Measurements from ENCODE around the gene PLXNA2.

PLXNA2 gene

DNA sequence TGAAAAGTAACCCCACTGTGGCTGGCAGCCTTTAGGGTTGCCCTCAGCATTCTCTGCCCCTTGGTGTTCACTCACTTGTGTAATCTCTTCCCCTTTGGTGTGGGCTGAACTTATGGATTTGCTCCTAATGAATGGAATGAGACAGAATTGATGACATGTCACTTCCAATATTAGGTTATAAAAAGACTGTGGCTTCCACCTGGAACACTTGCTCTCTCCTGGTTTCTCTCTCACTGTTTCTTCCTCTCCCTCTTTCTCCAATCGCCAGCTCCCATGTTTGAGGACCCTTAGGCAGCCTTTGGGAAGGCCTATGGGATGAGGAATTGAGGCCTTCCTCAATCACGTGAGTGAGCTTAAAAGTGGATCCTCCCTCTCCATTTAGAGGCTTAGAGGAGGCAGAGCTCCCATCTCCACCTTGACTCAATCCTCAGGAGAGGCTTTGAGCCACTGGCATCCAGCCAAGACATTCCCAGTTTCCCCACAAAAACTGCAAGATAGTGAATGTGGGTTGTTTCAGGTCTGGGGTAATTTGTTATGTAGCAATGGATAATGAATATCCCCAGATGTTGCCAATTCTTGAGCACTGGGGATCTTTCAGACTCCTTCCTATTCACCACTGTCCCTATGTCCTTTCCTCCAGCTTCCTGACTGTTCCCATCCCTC lies 237.8 kb downstream of the PLXNA2 start:
- DNase-seq: no peak

DNA sequence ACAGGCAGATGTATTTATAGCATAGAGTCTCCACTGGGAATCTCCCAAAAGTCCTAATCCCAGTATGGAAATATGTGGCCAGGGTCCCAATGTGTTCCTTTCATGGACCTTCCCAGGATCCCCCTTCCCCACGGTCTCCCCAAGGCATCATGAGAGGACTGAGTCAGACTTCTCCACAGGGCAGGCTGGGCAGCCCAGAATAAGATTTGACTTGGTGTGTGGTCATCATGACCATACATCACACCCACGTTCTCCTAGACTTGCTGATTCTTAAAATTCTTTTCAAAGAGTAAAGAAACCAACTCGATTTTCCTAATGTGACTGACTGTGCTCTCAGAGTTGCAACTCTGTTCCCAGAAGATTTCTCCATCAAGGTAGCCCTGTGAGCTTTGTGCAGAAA lies 239.3 kb downstream of the PLXNA2 start:
- no peak for DNase-seq

DNA sequence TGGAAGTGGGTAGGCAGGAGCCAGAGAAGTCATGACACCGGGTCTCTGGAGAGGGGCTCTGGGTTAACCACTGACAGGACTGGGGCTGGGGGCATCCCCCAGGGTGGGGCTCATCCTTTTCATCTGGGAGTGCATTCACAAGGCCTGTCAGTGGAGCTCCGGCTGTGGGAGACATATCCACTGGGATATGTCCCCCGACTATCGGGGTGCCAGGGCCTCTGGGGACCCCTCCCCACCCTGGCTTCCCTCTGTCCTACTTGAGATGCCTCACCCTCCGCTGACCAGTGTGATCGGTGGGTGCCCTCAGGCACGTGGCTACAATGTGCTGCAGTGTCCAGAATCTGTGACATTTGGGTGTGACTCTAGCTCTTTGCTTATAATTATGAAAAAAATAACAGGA lies 240.9 kb downstream of the PLXNA2 start:
- peak; percentile 26 for DNase-seq

DNA sequence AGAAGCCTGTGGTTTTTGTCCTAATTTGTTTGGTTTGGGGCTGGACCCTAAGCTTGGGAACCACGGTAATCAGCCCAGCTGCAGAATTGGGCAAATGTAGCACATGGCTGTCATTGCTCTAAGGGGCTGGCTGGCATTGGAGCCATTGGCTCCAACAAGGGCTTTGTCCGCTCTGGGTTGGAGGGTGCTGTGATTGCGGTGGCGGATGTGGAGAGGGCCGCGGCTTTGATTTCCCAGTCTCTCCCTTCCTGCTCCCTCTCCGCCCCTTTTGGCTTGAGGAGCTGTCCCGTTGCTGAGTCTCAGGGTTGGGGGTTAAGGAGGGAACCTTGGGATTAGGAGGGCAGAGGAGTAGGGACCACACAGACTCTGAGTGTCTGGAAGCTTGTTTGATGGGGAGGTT lies 241.5 kb downstream of the PLXNA2 start:
- peak; percentile 12 for DNase-seq

DNA sequence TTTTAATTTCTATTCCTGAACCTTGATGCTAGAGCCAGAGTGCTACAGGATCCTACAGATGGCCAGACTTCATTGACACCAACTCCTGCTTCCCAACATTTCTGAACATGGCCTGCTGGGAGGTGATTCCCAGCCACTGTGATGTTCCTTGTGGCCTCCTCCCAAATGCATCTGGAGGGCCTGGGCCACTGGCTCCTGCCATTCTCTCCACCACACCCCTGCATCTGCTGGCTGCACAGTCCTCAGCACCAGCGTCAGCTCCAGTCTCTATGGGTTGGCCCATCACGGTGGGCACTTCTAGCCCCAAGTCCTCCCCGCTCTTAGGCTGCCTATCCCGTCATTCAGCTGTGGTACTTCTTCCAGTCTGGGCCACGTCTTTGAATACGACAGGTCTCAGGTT lies 242.1 kb downstream of the PLXNA2 start:
- DNase-seq: peak; percentile 37

DNA sequence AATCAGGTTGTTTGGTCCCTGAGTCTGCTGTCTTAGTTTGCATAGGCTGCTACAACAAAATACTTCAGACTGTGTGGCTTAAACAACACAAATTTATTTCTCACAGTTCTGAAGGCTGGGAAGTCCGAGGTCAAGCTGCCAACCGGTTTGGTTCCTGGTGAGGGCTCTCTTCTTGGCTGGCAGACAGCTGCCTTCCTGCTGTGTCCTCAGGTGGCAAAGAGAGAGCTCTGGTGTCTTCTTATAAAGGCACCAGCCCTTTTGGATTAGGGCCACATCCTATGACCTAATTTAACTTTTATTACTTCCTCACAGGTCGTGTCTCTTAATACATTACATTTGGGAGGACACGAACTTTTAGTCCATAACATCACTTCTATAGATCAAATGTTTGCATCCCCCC lies 243.7 kb downstream of the PLXNA2 start:
- peak; percentile 2 for DNase-seq

DNA sequence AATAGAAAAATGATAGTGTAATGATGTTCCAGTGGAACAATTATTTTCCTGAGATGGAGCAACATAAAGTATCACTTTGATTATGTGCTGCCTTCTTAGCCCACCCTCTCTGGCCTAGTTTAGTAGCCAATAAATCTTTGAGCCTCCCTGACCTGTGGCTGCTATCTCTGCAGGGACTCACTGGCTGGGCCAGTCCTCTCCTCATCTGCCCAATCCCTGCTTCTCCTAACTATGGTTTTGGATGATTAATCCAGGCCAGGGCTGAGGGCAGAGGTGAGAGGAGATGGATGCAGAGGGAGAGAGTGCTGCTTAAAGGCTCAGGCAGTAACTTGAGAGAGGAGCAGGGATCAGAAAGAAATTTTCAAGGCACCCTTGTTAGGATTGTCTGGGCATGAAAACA lies 244.2 kb downstream of the PLXNA2 start:
- DNase-seq: peak; percentile 26

DNA sequence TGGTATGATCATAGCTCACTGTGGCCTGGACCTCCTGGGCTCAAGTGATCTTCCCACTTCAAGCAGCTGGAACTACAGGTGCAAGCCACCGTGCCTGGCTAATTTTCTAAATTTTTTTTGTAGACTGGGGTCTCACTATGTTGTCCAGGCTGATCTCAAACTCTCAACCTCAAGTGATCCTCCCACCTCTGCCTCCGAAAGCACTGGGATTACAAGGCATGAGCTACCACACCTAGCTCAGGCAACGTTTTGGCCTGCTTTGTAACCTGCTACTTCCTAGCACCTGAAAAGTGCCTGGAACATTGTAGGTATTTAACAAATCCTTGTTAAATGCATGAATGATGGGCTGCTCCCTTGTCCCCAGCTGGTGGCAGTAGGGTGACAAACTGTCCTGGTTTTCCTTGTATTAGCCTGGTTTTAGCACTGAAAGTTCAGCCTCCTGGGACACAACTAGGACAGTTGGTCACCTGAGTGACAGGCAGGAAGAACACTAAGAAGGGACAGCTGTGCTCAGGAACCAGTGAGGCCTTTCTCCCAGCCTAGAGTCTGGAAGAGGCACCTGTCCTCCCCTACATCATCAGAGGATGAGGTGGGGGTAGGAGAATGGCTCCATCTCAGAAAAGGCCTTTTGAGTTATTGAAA lies 244.8 kb downstream of the PLXNA2 start:
- peak; percentile 26 for DNase-seq

DNA sequence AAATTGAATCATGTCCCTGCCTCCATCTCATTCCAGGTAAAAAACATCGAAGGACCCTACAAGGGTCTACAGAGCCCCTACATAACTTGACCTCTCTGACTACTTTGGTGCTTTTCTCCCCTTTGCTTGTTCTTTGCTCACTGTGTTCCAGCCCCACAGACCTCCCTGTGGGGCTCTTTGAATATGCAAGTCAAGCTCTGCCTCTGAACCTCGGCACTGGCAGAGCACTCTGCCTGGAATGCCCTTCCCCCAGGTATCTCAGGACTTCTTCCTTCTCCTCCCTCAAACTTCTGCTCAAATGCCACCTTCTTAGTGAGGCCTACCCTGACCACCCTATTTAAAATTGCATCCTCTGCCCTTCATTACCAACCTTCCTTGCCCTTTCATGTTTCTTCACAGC lies 245.5 kb downstream of the PLXNA2 start:
- DNase-seq: peak; percentile 11

DNA sequence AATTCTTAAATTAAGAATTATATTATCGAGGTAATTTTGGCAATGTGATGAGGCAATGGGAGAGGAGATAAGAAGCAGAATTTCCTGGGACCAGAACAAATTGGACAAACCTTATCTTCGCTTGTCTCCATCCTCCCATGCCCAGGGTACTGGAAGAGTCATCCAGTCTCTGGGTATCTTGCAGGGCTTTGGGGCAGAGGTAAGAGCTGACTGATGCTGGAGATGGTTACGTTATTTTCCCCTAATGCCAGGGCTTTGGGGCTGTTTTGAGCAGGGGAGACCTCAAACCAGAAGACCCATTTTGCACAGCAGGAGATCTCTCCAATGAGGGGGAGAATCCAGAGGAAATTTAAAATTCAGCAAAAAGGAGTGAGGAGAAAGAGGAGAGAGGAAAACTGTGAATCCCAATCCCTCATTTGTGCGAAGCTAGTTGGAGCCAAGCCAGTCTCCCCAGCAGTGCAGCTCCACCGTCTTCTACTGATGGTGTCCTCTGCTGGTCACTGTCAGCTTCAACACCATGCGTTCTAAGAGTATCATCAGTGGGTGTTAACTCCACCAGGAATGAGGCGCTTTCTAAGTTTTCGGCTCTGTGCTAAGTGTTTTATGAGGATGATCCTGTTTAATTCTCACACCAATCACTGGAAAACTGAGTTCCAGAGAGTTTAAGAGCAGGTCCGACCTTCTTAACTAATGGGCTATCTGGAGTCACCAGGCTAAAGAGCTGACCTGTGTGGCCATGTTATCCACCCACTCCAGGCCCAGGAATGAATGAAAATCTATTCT lies 246.5 kb downstream of the PLXNA2 start:
- peak; percentile 77 for DNase-seq

DNA sequence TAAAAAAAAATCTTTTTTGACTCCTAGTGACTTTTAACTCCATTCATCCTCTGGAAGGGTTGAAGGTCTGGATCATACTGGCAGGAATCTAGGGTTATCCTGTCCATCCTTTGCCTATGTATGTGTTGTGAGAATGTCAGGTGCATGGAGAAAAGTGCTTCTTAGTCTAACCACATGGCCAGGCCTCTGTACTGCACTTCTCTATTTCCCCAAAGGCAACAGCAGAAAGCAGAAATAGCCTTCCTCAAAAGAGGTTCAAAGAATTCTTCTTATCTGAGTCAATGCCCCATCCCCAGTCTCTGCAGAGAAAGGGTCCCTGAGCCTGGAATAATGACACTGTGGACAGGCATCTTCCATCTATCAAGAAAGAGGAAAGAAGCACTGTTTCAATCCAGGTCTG lies 247.5 kb downstream of the PLXNA2 start:
- DNase-seq: no peak

DNA sequence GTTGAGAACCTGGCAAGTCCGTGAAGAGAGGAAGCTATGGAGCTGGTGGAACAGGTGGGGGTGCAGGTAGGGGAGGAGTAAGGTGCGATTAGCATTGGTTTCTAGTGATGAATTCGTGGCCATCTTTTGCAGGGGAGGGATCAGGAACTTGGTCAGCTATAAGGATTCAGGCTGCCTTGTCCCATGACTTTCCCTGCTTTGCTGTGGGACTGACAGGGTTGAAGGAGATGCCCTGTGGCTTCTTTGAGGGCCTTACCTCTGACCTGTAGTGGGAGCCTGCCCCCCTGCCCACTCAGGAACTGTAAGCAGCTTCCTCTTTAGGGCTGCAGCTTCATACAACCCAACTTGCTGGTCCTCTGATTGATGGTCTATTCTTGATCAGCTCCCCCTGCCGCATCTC lies 248.6 kb downstream of the PLXNA2 start:
- no peak for DNase-seq

DNA sequence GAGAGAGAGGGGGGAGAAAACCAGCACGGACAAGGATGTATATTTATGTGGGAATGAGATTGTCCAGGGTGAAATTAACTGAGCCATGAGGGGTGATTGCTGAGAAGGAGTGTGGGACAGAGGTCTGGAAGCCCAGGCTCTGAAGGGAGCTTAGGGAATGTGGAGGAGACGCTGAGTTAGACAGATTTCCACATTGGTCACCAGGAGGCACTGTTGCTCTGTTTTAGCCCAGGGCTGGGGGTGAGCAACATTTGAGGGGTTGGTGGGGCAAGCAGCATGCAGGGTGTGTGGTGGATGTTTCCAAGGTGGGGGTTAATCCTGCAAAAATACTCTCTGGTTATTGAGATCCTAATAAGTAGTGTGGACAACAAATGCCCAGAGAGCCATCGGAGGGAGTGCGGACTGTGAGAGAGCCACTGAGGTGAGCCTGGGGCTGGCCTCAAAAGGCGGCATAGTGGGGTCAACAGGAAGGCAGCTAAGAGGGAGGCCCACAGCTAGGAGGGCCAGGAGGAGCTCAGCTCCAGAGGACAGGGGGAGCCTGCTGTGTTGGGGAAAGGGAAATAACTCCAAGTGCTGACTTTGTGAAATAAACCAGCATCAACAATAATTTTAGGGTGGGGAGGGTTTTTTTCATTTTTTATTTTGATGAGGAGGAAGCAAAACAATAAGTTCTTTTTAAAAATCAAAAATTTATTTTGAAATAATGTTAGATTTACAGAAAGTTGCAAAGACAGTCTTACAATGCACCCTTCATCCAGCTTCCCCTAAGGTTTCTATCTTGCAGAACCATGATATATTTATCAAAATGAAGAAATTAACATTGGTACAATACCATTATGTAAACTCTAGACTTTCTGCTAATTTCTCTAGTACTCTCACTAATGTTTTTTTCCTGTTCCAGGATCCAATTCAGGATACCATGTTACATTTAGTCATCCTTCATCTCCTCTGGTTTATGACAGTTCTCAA lies 250.4 kb downstream of the PLXNA2 start:
- DNase-seq: peak; percentile 49

DNA sequence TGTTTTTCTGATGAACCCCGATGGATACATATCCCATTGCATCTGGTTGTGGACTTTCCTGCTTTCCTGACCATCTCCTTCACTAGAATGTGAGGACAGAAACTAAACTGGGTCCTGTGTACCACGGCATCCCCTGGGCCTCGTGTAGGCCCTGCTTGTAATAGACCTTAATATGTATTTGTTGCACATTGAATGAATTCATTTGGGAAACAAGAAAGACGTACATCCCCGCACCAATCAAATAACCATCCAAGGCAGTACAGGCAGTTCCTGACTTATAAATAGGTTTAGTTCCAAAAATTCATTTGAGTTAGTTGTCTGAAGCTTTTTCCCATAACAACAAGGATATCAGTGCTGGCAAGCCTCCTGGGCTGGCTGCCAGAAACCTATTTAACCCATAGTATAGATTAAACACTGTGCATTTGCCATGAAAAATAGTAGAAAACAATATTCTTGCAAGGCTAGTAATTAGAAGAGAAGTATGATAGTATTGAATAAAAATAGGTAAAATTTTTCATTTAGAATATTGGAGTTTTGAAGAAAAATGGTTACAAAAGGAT lies 251.4 kb downstream of the PLXNA2 start:
- no peak for DNase-seq

DNA sequence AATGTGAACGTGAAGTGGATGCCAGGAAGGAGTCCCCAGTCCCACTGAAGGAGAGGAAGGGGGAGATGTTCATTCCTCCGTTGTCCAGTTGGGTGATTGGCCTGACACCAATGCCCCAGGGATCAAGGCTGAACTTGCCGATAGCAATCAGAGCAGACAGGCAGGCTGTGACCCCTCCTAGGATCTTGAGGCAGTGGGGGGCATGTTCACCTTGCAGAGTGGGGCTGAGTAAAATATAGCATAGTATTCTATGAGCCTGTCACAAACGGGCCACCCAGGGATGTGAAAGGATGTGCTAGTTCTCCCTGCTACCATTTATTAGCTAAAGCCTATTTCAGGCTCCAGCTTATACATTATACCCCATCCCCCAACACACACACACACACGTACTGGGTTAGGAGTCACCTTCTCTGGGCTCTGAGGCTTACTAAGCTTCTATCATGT lies 252.6 kb downstream of the PLXNA2 start:
- no peak for DNase-seq

DNA sequence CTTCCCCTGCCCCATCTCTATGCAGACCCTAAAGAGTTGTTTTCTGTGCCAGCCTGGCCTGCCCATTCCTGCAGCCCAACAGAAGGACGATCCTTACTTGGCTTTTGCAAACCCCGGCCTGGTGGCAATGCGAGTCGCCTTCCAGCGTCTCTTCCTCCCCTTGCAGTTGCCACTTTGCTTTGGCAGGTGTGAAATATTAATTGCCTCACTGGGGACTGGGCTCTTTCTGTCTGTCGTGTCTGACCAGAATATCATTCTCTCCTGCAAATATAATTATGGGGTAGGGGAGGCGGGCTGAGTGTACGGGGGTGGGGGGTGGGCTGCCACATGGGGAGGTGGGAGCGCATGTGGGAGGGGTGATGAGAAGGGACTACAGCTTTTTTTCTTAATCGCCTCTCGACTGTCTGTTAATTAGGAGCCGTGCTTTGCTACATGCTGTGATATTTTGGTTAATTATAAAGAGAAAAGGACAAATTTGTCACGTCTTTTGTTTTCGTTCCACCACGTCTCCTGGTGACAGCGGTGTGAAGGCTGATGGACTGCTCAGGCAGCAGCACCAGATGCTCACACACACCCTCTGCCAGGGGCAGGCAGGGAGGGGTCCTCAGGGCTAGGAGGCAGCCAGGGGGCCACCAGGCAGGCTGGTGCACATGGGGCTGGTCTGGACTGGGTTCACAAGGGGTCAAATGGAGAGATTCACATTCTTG lies 253.2 kb downstream of the PLXNA2 start:
- peak; percentile 32 for DNase-seq

DNA sequence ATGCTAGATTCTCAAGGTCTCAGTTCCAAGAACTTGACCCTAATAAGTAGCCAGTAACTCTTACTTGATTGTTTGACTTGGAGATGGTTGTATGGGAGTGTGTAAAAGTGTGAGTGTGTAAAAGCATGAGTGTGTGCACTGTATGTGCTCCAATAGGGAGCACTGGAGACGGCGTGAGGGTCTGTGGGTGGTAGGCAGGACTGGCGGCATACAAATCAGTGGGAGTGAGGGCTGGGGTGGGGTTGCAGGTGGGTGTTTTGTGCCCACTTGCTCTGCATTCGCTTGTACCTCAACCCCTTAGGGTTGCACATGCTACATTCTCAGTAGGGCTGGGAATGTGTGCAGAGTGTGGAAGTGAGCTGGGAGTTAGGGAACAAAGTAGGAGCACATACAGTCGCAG lies 253.7 kb downstream of the PLXNA2 start:
- peak; percentile 38 for DNase-seq

DNA sequence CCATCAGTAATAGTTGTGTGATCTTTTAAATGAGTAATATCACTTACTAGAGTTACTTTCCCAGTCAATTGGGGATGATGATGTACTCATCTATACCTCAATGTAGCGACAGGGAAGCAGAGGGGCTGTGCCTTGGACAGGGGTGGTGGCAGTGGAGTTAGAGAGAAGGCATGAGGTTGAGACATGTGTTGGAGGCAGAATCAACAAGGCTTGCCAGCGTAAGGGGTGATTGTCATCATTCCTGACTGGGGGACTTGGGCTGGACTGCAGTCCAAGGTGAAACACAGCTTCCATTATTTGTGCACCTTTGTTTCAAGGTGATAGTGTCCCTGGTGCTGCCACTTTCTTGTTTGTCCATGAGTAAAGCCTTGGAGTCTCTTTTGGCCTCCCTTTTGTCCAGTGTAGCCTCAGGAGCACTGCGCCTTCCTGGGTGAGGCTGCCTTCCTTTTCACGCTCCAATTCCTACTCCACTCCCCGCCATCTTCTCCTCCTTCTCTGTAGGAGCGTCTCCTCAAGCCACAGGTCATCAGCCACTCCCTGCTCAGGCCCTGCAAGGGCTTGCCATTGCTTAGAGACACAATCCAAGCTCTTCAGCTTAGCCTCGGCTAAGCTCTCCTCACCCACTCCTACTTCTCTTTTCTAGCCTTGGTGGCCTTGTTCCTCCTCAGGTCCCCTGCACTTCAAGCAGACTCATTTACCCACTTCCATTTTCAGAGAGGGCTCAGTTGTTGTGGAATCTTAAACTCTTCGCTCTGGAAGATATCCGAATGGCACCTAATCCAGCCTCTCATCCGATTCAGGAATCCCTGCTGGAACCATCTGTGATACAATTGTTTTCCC lies 255.6 kb downstream of the PLXNA2 start:
- DNase-seq: peak; percentile 27

DNA sequence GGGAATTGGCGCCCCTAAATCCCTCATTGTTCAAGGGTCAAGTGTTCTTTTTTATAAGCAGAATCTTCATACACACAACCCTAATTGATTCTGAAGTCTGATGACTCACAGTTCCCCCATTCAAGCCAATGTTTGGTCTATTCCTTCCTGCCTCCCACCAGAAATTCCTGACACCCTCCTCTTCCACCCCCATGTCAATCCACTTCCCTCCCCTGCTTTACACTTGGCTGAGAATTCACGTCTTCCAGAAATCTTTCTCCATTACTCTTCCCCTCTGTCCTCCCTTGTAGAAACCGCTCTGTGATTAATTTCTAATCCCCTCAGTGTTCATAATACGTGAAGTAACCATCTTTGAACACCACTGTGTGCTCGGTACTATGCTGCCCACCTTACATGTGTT lies 257.0 kb downstream of the PLXNA2 start:
- DNase-seq: peak; percentile 4

DNA sequence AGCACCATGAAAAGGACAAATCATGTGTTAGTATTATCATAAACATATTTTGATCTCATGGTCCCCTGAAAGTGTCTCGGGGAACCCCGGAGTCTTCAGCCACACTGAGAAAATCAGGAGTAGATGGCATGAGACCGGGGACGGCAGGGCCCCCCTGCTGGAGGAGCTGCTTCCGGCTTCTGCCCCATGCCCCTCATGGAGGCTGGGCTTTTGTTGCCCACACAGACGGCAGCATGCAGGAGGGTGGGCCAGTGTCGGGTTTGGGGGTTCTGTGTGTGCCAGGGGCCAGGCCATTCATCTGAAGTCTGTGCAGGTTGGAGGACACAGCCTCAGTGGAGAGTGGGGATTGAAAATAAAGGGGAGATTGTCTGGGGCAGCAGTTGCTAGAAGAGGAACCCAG lies 258.2 kb downstream of the PLXNA2 start:
- peak; percentile 35 for DNase-seq

All from islet precursor cell (in vitro differentiated cells).